K562 (cell line): ENCODE data around the gene PPP1R12C. TPM values are rescaled to one million over a fixed set of nuclear protein-coding genes. Genes with fewer than 3 reads are reported as not detected.
A peak's percentile ranks its signal among the peaks of the same experiment; 100 is the strongest.

Source experiments
- ATAC-seq: fragments of 200-7000 bp; cut with Tn5 transposase; 3 replicates; pipeline ENCODE4 v1.9.1; 2020; ENCODE audit warnings: moderate library complexity
- BruUV-seq: library from RNA; stranded (reverse); fragments of 400-500 nt; replicated peaks from 2 replicates; lab custom pipeline; 2021; lab: Mats Ljungman, UMichigan
- CTCF ChIA-PET: fragments of 300-600 bp; formaldehyde crosslinking; extraction: SDS; loops from one replicate; lab custom pipeline; 2021; ENCODE audit warnings: low intra/inter-chr PET ratio; lab: Yijun Ruan, JAX
- POLR2A ChIA-PET: fragments of 300-600, 350-650 bp; sonication (Branson Sonifier 250); formaldehyde crosslinking; extraction: SDS; loops from one replicate; lab custom pipeline; 2021; ENCODE audit warnings: antibody characterized with exemption, inconsistent platforms; lab: Yijun Ruan, JAX
- DNase-seq, 4 experiments: peaks; one replicate each; pipeline versions ENCODE4 v3.0.0 to v3.0.0-alpha.2; 2011 to 2018; ENCODE audit warnings: low spot score in 3 of 4, mixed read lengths in 3 of 4; ENCODE audit errors: extremely low read depth in 1 of 4
- FAIRE-seq: peaks from 2 replicates; lab custom pipeline; 2011; peaks lifted over from hg19 to GRCh38; lab: Jason Lieb, UNC
- H2AFZ ChIP-seq: 2 replicates; pipeline ENCODE4 v1.6.0; 2011; ENCODE audit warnings: low read depth, low read length, control low read depth, inconsistent platforms
- H3K27ac ChIP-seq: fragments of 200-600 bp; 3 replicates; pipeline ENCODE4 v1.8.0; 2011; ENCODE audit warnings: low read depth, mild to moderate bottlenecking, control low read depth, inconsistent platforms, low read length, moderate library complexity, mixed read lengths; ENCODE audit errors: extremely low read depth
- H3K27me3 ChIP-seq, 2 experiments: fragments of 300-600 bp in 1 of 2; 2 replicates in 1 of 2; 3 replicates in 1 of 2; pipeline versions ENCODE4 v1.6.0 to v1.8.0; 2011; ENCODE audit warnings: inconsistent platforms in 2 of 2, low read length in 2 of 2, mild to moderate bottlenecking in 1 of 2, mixed read lengths in 1 of 2, moderate library complexity in 1 of 2; ENCODE audit not compliant: control insufficient read depth in 2 of 2, insufficient read depth in 2 of 2
- H3K36me3 ChIP-seq: fragments of 300-600 bp; 3 replicates; pipeline ENCODE4 v1.8.0; 2011; ENCODE audit warnings: mild to moderate bottlenecking, low read length, inconsistent platforms; ENCODE audit not compliant: control insufficient read depth, insufficient read depth
- H3K4me1 ChIP-seq, 2 experiments: fragments of 200-600 bp in 1 of 2; replicated peaks in 1 of 2; 2 replicates in 1 of 2; 3 replicates in 1 of 2; pipeline versions ENCODE4 v1.5.1 to v1.8.0; 2011; ENCODE audit warnings: inconsistent platforms in 2 of 2, low read length in 2 of 2, mild to moderate bottlenecking in 1 of 2, mixed read lengths in 1 of 2, moderate library complexity in 1 of 2; ENCODE audit not compliant: control insufficient read depth in 2 of 2, insufficient read depth in 2 of 2
- H3K4me2 ChIP-seq: 2 replicates; pipeline ENCODE4 v1.6.1; 2011; ENCODE audit warnings: low read length, control low read depth, inconsistent platforms, mixed read lengths; ENCODE audit not compliant: insufficient read depth
- H3K4me3 ChIP-seq: fragments of 200-600 bp; sonication (generic), shearing (Covaris generic); 2 replicates; pipeline ENCODE4 v1.5.1; 2016; ENCODE audit warnings: control low read depth, inconsistent platforms
- H3K79me2 ChIP-seq: fragments of 200-600 bp; 3 replicates; pipeline ENCODE4 v1.8.0; 2011; ENCODE audit warnings: low read length, inconsistent platforms; ENCODE audit not compliant: control insufficient read depth, insufficient read depth
- H3K9ac ChIP-seq, 2 experiments: 2 replicates each; pipeline versions ENCODE4 v1.6.0 to v1.6.1; 2011; ENCODE audit warnings: low read depth in 2 of 2, low read length in 2 of 2, control low read depth in 1 of 2, inconsistent platforms in 1 of 2, mild to moderate bottlenecking in 1 of 2, mixed read lengths in 1 of 2; ENCODE audit not compliant: insufficient read depth in 1 of 2
- H3K9me1 ChIP-seq: one replicate; pipeline ENCODE4 v1.6.0; 2011; ENCODE audit warnings: inconsistent platforms, mild to moderate bottlenecking, low read length, moderate library complexity; ENCODE audit not compliant: control insufficient read depth, insufficient read depth
- H3K9me3 ChIP-seq: replicated peaks from 2 replicates; pipeline ENCODE4 v1.5.1; 2011; ENCODE audit warnings: low read depth, low read length, inconsistent platforms; ENCODE audit not compliant: control insufficient read depth, insufficient read depth
- H4K20me1 ChIP-seq: replicated peaks from 2 replicates; pipeline ENCODE4 v1.6.1; 2011; ENCODE audit warnings: low read length, inconsistent platforms, mixed read lengths; ENCODE audit not compliant: control insufficient read depth, insufficient read depth
- HNRNPL ChIP-seq: fragments of 200-400 bp; formaldehyde crosslinking; IDR thresholded peaks from 2 replicates; pipeline ENCODE4 v1.6.1; 2017; ENCODE audit warnings: low read depth, mild to moderate bottlenecking, low read length
- JUNB ChIP-seq: fragments of 450-650 bp; formaldehyde crosslinking; conservative IDR thresholded peaks from 2 replicates; pipeline ENCODE4 v1.4.0; 2020; ENCODE audit warnings: mild to moderate bottlenecking
- RAD21 ChIP-seq, 2 experiments: fragments of 250-450 bp in 1 of 2; fragments of 450-650 bp in 1 of 2; sonication (Bioruptor Pico) in 1 of 2; formaldehyde crosslinking in 1 of 2; IDR thresholded peaks in 1 of 2; conservative IDR thresholded peaks in 1 of 2; 2 replicates each; pipeline versions ENCODE4 v1.4.0 to v1.8.0; 2020 to 2022; ENCODE audit warnings: mild to moderate bottlenecking in 2 of 2, moderate library complexity in 1 of 2
- SMC3 ChIP-seq: conservative IDR thresholded peaks from 2 replicates; pipeline ENCODE4 v1.6.1; 2011; ENCODE audit warnings: low read depth, low read length, improper control_type of control experiment; ENCODE audit not compliant: insufficient read depth
- STAG1 ChIP-seq: sonication (generic); formaldehyde crosslinking; IDR thresholded peaks from 2 replicates; pipeline ENCODE4 v1.5.0; 2020; ENCODE audit warnings: missing genetic modification reagents, borderline replicate concordance
- ZBTB7A ChIP-seq: IDR thresholded peaks from 2 replicates; pipeline ENCODE4 v1.6.1; 2011; ENCODE audit warnings: low read depth, mild to moderate bottlenecking, low read length, moderate library complexity, borderline replicate concordance; ENCODE audit not compliant: control insufficient read depth
- ZNF184 ChIP-seq: sonication (generic); formaldehyde crosslinking; IDR thresholded peaks from 2 replicates; pipeline ENCODE4 v1.5.0; 2020; ENCODE audit warnings: missing genetic modification reagents
- WGBS: fragments of 100-300 bp; shearing (Covaris generic); methylation state at CpG from one replicate; pipeline ENCODE4 v1.1.6; 2016; ENCODE audit warnings: low coverage, mixed read lengths; ENCODE audit not compliant: insufficient coverage; ENCODE audit errors: missing lambda C conversion rate; 5-methylcytosine and 5-hydroxymethylcytosine counted together
- in situ Hi-C: fragments of 300-500 bp; cut with MboI; formaldehyde crosslinking; loops from 4 replicates; pipeline ENCODE4 v1.15.0; 2018; ENCODE audit warnings: inconsistent platforms, mixed read lengths
- intact Hi-C: fragments of 100-400 bp; cut with micrococcal nuclease; formaldehyde crosslinking; loops from 2 replicates; pipeline ENCODE4 v1.14.2; 2022
- polyA plus RNA-seq, 8 experiments: library from polyadenylated mRNA; depleted of rRNA in 4 of 8; stranded (reverse) in 5 of 8; unstranded in 3 of 8; fragments of >200 nt; fragmentation: Nextera tagmentation in 2 of 8; fragmentation: Illumina TruSeq in 1 of 8; extraction: Ambion mirVana in 2 of 8; extraction: Trizol in 1 of 8; gene quantifications; 2 replicates each; pipeline versions ENCODE4 v1.2.1 to v1.2.3, GENCODE V29; 2011 to 2014; ENCODE audit warnings: inconsistent platforms in 1 of 8, missing spikeins in 1 of 8
- total RNA-seq, 7 experiments: library from RNA; depleted of rRNA in 6 of 7; stranded (reverse); fragments of >200 nt in 6 of 7; fragmentation: Illumina TruSeq in 2 of 7; extraction: Trizol in 2 of 7; gene quantifications; 2 replicates each; pipeline versions ENCODE4 v1.2.1 to v1.2.3, GENCODE V29; 2011 to 2021; ENCODE audit warnings: low replicate concordance in 1 of 7
- TF ChIP-seq, protein P1 (sequence below), 3 experiments: IDR thresholded peaks in 2 of 3; conservative IDR thresholded peaks in 1 of 3; 2 replicates each; pipeline ENCODE4 v1.5.1; 2011 to 2012; ENCODE audit warnings: low read length in 3 of 3, mild to moderate bottlenecking in 3 of 3, control low read depth in 2 of 3, improper control_type of control experiment in 1 of 3, inconsistent platforms in 1 of 3, low read depth in 1 of 3, mixed read lengths in 1 of 3, moderate library complexity in 1 of 3; ENCODE audit not compliant: insufficient read depth in 2 of 3

Gene PPP1R12C
- total and polyA plus RNA-seq, 9 of the 15 experiments (the other 6 are each of a cell fraction or from before 2014, with no cell fraction given): 1.8 to 136 (median 33.7) TPM

DNA sequence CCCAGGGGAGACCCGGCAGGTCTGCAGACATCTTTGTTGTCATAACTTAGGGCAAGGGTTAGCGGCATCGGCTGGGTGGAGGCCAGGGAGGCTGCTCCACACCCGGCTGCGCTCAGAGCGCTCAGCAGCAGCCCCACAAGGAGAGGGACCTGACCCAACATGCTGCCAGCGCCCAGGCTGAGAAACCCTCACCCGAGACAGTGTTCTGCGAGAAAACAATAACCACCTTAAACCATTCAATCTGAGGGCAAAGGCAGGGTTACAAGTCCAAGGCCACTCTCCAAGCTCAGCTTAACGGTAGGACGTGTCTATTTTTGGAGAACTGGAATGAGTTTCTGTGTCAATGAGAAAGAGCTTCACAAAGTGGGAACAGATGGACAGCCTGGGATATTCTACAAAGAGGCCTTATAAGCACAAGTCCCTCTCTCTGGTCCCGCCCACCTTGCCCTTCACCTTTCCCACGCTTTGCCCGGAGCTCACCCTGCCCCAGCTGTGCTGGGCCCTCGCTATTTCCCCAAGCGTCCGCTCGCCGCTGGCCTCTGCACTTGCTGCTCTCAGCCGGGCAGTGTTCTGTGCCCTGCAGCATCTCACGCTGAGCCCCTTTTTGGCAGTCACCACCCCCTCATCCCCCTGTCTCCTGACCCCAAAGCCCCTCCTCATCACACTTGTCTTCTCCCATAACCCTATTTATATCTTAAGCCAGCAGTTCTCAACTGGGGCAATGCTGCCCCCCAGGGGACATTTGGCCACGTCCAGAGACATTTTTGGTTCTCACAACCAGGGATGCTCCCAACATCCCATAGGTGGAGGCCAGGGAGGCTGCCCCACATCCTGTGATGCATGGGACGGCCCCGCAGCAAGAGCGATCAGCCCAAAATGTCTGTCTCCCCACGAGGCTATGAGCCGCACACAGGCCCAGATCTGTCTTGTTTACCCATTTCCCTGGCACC, 17.6 kb downstream of the PPP1R12C start:
- H3K79me2 ChIP-seq: peaks cover 2% of the 10 kb centered on the region; the same call in 2 of the 3 replicates
- in situ Hi-C loops (no loop called here), intact Hi-C loops (no loop called here)
- CTCF ChIA-PET: interaction anchor here (0.7 to 1.2 kb wide), 2 partner anchors 426 to 618 kb away, joined by 3 read pairs; no protein-coding TSS in a partner anchor
- no peaks in the 10 kb centered on the region for H3K9me3 ChIP-seq
- no peak for FAIRE-seq
- H3K4me3 ChIP-seq: no peak overlapping the region
- BruUV-seq: no TSS peak
- H3K27me3 ChIP-seq: no peaks in the 10 kb centered on the region
- POLR2A ChIA-PET: interaction anchor here (0.6 to 1.1 kb wide), 3 partner anchors 11 to 564 kb away, joined by 3 read pairs; no protein-coding TSS in a partner anchor
- no peak overlapping the region for H3K4me2 ChIP-seq
- 0 out of 2 replicates have a peak, but pooled peaks have one; percentile 19 for TF ChIP-seq ZBTB7A
- TF ChIP-seq HNRNPL: no peak
- TF ChIP-seq, protein P1, sequence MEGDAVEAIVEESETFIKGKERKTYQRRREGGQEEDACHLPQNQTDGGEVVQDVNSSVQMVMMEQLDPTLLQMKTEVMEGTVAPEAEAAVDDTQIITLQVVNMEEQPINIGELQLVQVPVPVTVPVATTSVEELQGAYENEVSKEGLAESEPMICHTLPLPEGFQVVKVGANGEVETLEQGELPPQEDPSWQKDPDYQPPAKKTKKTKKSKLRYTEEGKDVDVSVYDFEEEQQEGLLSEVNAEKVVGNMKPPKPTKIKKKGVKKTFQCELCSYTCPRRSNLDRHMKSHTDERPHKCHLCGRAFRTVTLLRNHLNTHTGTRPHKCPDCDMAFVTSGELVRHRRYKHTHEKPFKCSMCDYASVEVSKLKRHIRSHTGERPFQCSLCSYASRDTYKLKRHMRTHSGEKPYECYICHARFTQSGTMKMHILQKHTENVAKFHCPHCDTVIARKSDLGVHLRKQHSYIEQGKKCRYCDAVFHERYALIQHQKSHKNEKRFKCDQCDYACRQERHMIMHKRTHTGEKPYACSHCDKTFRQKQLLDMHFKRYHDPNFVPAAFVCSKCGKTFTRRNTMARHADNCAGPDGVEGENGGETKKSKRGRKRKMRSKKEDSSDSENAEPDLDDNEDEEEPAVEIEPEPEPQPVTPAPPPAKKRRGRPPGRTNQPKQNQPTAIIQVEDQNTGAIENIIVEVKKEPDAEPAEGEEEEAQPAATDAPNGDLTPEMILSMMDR (IDR thresholded peaks at IDR 0.05 in 2 of 3, conservative IDR thresholded peaks at IDR 0.05 in 1 of 3; ENCODE audit: insufficient read depth in 2 of 3, low read depth in 1 of 3, low read length in 3 of 3): peak; percentile 31 to 52 (median 49); a peak in 4 of 6 replicates
- TF ChIP-seq JUNB (CRISPR knock-in tag): no peak
- peak; percentile 38; the same call in 1 of the 2 replicates for TF ChIP-seq STAG1
- no peak for TF ChIP-seq ZNF184 (CRISPR knock-in tag)
- TF ChIP-seq RAD21 (CRISPR knock-in tag; conservative IDR thresholded peaks at IDR 0.05 in 1 of 2, IDR thresholded peaks at IDR 0.05 in 1 of 2): peak in 1 of 2 experiments; percentile 35; a peak in 1 of 4 replicates
- TF ChIP-seq SMC3: 0 out of 2 replicates have a peak, but pooled peaks have one; percentile 23
- H3K4me1 ChIP-seq: peaks cover 0 to 47% of the 10 kb centered on the region in 2 experiments; a peak in 2 of 5 replicates
- peaks cover 68% of the 10 kb centered on the region for H3K36me3 ChIP-seq
- H3K9me1 ChIP-seq: peaks cover 3% of the 10 kb centered on the region
- H3K9ac ChIP-seq: peak overlapping the region in 1 of 2 experiments; percentile 68; a peak in 2 of 4 replicates
- DNase-seq: peak in 2 of 4 experiments; percentile 15 to 47
- peak; percentile 58 for ATAC-seq
- H4K20me1 ChIP-seq: no peaks in the 10 kb centered on the region
- no peak overlapping the region for H2AFZ ChIP-seq
- 85% methylated on average over 19 of the region's 27 CpGs for WGBS
- H3K27ac ChIP-seq: no peak overlapping the region
